ENCODE data around the gene MBD5. TPM values are rescaled to one million over a fixed set of nuclear protein-coding genes. Genes with fewer than 3 reads are reported as not detected.

MBD5 gene
- polyA plus RNA-seq, 1 of the 3 experiments (the other 2 are of a cell fraction): 7.4 TPM

GRCh38 chr2:148173168-148173567, 152.3 kb downstream of the MBD5 start:
- Histone ChIP-seq H3K79me2 (ENCODE audit: insufficient read depth) (no peaks in the 10 kb centered on the region), H3K4me2 (no peak overlapping the region), H3K36me3 (replicated peaks in 1 of 2; ENCODE audit: control insufficient read depth in 1 of 2, insufficient read depth in 2 of 2, low read length in 1 of 2) (no peaks in the 10 kb centered on the region), H2AFZ (ENCODE audit: low read depth) (no peak overlapping the region), H3K4me1 (ENCODE audit: control insufficient read depth in 1 of 2, insufficient read depth in 2 of 2, low read depth in 1 of 2, low read length in 1 of 2) (no peaks in the 10 kb centered on the region), H3K9me3 (no peaks in the 10 kb centered on the region), H3K9ac (no peak overlapping the region), H3K4me3 (ENCODE audit: low read depth in 2 of 2, low read length in 1 of 2) (no peak overlapping the region), H3K27ac (ENCODE audit: low read depth in 2 of 2, low read length in 1 of 2) (no peak overlapping the region), H3K27me3 (ENCODE audit: insufficient read depth) (no peaks in the 10 kb centered on the region), H3K9me2 (no peaks in the 10 kb centered on the region), H4K20me1 (ENCODE audit: insufficient read depth) (no peaks in the 10 kb centered on the region), H3F3A (replicated peaks; ENCODE audit: insufficient read depth) (no peaks in the 10 kb centered on the region)
- ChIA-PET CTCF (no interaction called here), POLR2A (no interaction called here)
- WGBS (ENCODE audit: low lambda C conversion rate): 85% methylated on average over 4 of the region's 12 CpGs
- no peak for DNase-seq
- TF ChIP-seq USF2 (IDR thresholded peaks at IDR 0.05; ENCODE audit: borderline replicate concordance, low read depth, low read length): no peak
- TF ChIP-seq NRF1 (IDR thresholded peaks at IDR 0.05; ENCODE audit: low read depth, low read length): no peak
- no peak for TF ChIP-seq NFIC (IDR thresholded peaks at IDR 0.05; ENCODE audit: borderline replicate concordance)
- no peak for TF ChIP-seq FOXM1 (IDR thresholded peaks at IDR 0.05; ENCODE audit: low read depth)
- no peak for TF ChIP-seq MEF2A (IDR thresholded peaks at IDR 0.05; ENCODE audit: borderline replicate concordance, low read depth)

- TF ChIP-seq SMC3 (IDR thresholded peaks at IDR 0.05; ENCODE audit: low read depth, low read length) (no peak), NFIC (IDR thresholded peaks at IDR 0.05; ENCODE audit: borderline replicate concordance) (no peak), CTCF (IDR thresholded peaks at IDR 0.05) (no peak), TEAD4 (IDR thresholded peaks at IDR 0.05; ENCODE audit: borderline replicate concordance, insufficient read depth) (no peak), FOXJ3 (CRISPR knock-in tag; IDR thresholded peaks at IDR 0.05) (no peak), GABPA (IDR thresholded peaks at IDR 0.05; ENCODE audit: low read depth) (no peak), SIN3A (IDR thresholded peaks at IDR 0.05; ENCODE audit: borderline replicate concordance, low read depth, low read length) (no peak), JUND (IDR thresholded peaks at IDR 0.05) (no peak), REST (IDR thresholded peaks at IDR 0.05; ENCODE audit: low read depth, low read length) (no peak), RAD21 (IDR thresholded peaks at IDR 0.05; ENCODE audit: low read length) (no peak), POLR2AphosphoS5 (IDR thresholded peaks at IDR 0.05; ENCODE audit: low read depth, low read length) (no peak), MEF2A (IDR thresholded peaks at IDR 0.05; ENCODE audit: borderline replicate concordance, low read depth) (no peak), MAX (IDR thresholded peaks at IDR 0.05; ENCODE audit: low read depth) (no peak), ZBTB33 (IDR thresholded peaks at IDR 0.05; ENCODE audit: borderline replicate concordance, low read depth) (no peak), FOXM1 (IDR thresholded peaks at IDR 0.05; ENCODE audit: low read depth) (no peak), TAF1 (IDR thresholded peaks at IDR 0.05; ENCODE audit: borderline replicate concordance, low read depth, low read length) (no peak)
- WGBS (ENCODE audit: low lambda C conversion rate): 17% methylated on average over 1 of the region's 1 CpG
- DNase-seq: no peak
- Histone ChIP-seq H2AFZ (ENCODE audit: low read depth) (no peak overlapping the region), H3K36me3 (replicated peaks in 1 of 2; ENCODE audit: control insufficient read depth in 1 of 2, insufficient read depth in 2 of 2, low read length in 1 of 2) (peaks cover 8 to 17% of the 10 kb centered on the region in 2 experiments), H3K27me3 (ENCODE audit: insufficient read depth) (no peaks in the 10 kb centered on the region), H3K79me2 (ENCODE audit: insufficient read depth) (no peaks in the 10 kb centered on the region), H3K27ac (ENCODE audit: low read depth in 2 of 2, low read length in 1 of 2) (no peak overlapping the region), H3F3A (replicated peaks; ENCODE audit: insufficient read depth) (no peaks in the 10 kb centered on the region), H3K4me1 (ENCODE audit: control insufficient read depth in 1 of 2, insufficient read depth in 2 of 2, low read depth in 1 of 2, low read length in 1 of 2) (no peaks in the 10 kb centered on the region), H3K4me2 (no peak overlapping the region), H4K20me1 (ENCODE audit: insufficient read depth) (no peaks in the 10 kb centered on the region), H3K9ac (no peak overlapping the region), H3K9me2 (no peaks in the 10 kb centered on the region), H3K4me3 (ENCODE audit: low read depth in 2 of 2, low read length in 1 of 2) (no peak overlapping the region), H3K9me3 (no peaks in the 10 kb centered on the region)
- POLR2A ChIA-PET: no interaction called here
- CTCF ChIA-PET: interaction anchor here (0.9 to 1.5 kb wide), 2 partner anchors 331 to 399 kb away, joined by 3 read pairs; no protein-coding TSS in a partner anchor
Observed at GRCh38 chr2:148177559-148177958, 156.7 kb downstream of the MBD5 start.

Data from SK-N-SH (cell line).